Mammary epithelial cell (primary cell): ENCODE data around the gene MRTFB.

Experiments
- EZH2 ChIP-seq: IDR thresholded peaks from 2 replicates; pipeline ENCODE4 v1.6.1; 2012; ENCODE audit warnings: low read length, inconsistent platforms, borderline replicate concordance
- TF ChIP-seq, protein P1 (sequence below), 2 donors: IDR thresholded peaks in 1 of 2; conservative IDR thresholded peaks in 1 of 2; 2 replicates each; pipeline ENCODE4 v1.5.1; 2011 to 2012; ENCODE audit warnings: inconsistent platforms in 2 of 2, low read length in 2 of 2, mild to moderate bottlenecking in 2 of 2, control low read depth in 1 of 2, low read depth in 1 of 2; ENCODE audit not compliant: insufficient read depth in 1 of 2; ENCODE audit errors: extremely low read depth in 1 of 2

DNA sequence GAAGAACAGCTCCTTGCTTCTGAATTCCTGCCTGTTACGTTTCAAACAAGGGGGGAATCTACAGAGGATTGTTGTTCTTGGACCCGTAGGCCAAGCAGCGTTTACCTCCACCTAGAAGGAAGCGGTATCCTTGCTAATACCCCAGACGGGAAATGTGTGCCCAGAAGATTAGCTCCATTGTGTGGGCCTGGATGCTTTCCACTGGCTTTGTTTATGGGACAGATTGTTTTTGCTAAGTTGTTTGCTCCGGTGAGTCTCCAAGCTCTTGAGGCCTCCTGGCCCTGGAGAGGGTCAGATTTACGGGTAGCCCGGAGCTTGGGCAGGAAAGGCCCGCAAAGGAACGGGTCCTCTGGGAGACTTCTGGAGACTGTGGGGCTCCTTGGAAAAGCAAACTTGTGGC, 28.4 kb upstream of the MRTFB start:
- TF ChIP-seq, protein P1, sequence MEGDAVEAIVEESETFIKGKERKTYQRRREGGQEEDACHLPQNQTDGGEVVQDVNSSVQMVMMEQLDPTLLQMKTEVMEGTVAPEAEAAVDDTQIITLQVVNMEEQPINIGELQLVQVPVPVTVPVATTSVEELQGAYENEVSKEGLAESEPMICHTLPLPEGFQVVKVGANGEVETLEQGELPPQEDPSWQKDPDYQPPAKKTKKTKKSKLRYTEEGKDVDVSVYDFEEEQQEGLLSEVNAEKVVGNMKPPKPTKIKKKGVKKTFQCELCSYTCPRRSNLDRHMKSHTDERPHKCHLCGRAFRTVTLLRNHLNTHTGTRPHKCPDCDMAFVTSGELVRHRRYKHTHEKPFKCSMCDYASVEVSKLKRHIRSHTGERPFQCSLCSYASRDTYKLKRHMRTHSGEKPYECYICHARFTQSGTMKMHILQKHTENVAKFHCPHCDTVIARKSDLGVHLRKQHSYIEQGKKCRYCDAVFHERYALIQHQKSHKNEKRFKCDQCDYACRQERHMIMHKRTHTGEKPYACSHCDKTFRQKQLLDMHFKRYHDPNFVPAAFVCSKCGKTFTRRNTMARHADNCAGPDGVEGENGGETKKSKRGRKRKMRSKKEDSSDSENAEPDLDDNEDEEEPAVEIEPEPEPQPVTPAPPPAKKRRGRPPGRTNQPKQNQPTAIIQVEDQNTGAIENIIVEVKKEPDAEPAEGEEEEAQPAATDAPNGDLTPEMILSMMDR (conservative IDR thresholded peaks at IDR 0.05 in 1 of 2, IDR thresholded peaks at IDR 0.05 in 1 of 2; ENCODE audit: extremely low read depth in 1 of 2, insufficient read depth in 1 of 2, low read depth in 1 of 2, low read length in 2 of 2), result no peak
- TF ChIP-seq EZH2, result no peak
